Liver (tissue), 9 donors: ENCODE data around the gene RORC. TPM values are rescaled to one million over a fixed set of nuclear protein-coding genes. Genes with fewer than 3 reads are reported as not detected.
A peak's percentile ranks its signal among the peaks of the same experiment; 100 is the strongest.

Source experiments
- DNase-seq: peaks from one replicate; pipeline ENCODE4 v3.0.0-alpha.2; 2017; ENCODE audit warnings: low spot score
- H3K27ac ChIP-seq, 2 donors: one replicate each; pipeline ENCODE4 v1.7.0; 2013; ENCODE audit warnings: inconsistent platforms in 2 of 2, low read length in 2 of 2, control low read depth in 1 of 2, low read depth in 1 of 2, mild to moderate bottlenecking in 1 of 2
- H3K27me3 ChIP-seq, 4 donors: one replicate each; pipeline versions ENCODE4 v1.6.1 to v1.7.0; 2013; ENCODE audit warnings: low read length in 3 of 4, inconsistent platforms in 1 of 4, mild to moderate bottlenecking in 1 of 4, moderate library complexity in 1 of 4; ENCODE audit not compliant: control insufficient read depth in 4 of 4, insufficient read depth in 4 of 4
- H3K36me3 ChIP-seq, 4 donors: one replicate each; pipeline versions ENCODE4 v1.6.1 to v1.7.0; 2013; ENCODE audit warnings: low read length in 3 of 4, mild to moderate bottlenecking in 3 of 4, low read depth in 1 of 4, moderate library complexity in 1 of 4; ENCODE audit not compliant: control insufficient read depth in 4 of 4, insufficient read depth in 3 of 4
- H3K4me1 ChIP-seq, 4 donors: one replicate each; pipeline versions ENCODE4 v1.6.1 to v1.7.0; 2013; ENCODE audit warnings: low read length in 3 of 4, mild to moderate bottlenecking in 3 of 4, moderate library complexity in 1 of 4; ENCODE audit not compliant: control insufficient read depth in 4 of 4, insufficient read depth in 4 of 4
- H3K4me3 ChIP-seq, 3 donors: one replicate each; pipeline versions ENCODE4 v1.6.1 to v1.7.0; 2013; ENCODE audit warnings: low read length in 3 of 3, control low read depth in 1 of 3, low read depth in 1 of 3, mild to moderate bottlenecking in 1 of 3
- H3K9ac ChIP-seq, 2 donors: one replicate each; pipeline ENCODE4 v1.7.0; 2013; ENCODE audit warnings: low read length in 2 of 2, mild to moderate bottlenecking in 2 of 2, moderate library complexity in 2 of 2, control low read depth in 1 of 2, low read depth in 1 of 2
- H3K9me3 ChIP-seq, 4 donors: one replicate each; pipeline versions ENCODE4 v1.6.1 to v1.7.0; 2013; ENCODE audit warnings: low read length in 3 of 4; ENCODE audit not compliant: control insufficient read depth in 4 of 4
- EGR1 ChIP-seq, 2 donors: IDR thresholded peaks; 2 replicates each; pipeline ENCODE4 v1.6.1; 2016 to 2018; ENCODE audit warnings: antibody characterized with exemption in 2 of 2, low read depth in 2 of 2
- FOXA1 ChIP-seq: IDR thresholded peaks from 2 replicates; pipeline ENCODE4 v1.6.1; 2016; ENCODE audit warnings: antibody characterized with exemption
- FOXA2 ChIP-seq: IDR thresholded peaks from 2 replicates; pipeline ENCODE4 v1.6.1; 2016; ENCODE audit warnings: antibody characterized with exemption
- GABPA ChIP-seq, 2 donors: IDR thresholded peaks in 1 of 2; conservative IDR thresholded peaks in 1 of 2; 2 replicates each; pipeline ENCODE4 v1.6.1; 2016; ENCODE audit warnings: antibody characterized with exemption in 2 of 2, mild to moderate bottlenecking in 1 of 2, moderate library complexity in 1 of 2
- HNF4A ChIP-seq, 2 donors: conservative IDR thresholded peaks; 2 replicates each; pipeline ENCODE4 v1.6.1; 2016; ENCODE audit warnings: antibody characterized with exemption in 2 of 2, mild to moderate bottlenecking in 2 of 2
- HNF4G ChIP-seq: IDR thresholded peaks from 2 replicates; pipeline ENCODE4 v1.6.1; 2016; ENCODE audit warnings: antibody characterized with exemption
- JUND ChIP-seq, 2 donors: IDR thresholded peaks; 2 replicates each; pipeline ENCODE4 v1.6.1; 2016; ENCODE audit warnings: antibody characterized with exemption in 2 of 2
- NR2F2 ChIP-seq: IDR thresholded peaks from 2 replicates; pipeline ENCODE4 v1.6.1; 2016; ENCODE audit warnings: antibody characterized with exemption
- RAD21 ChIP-seq, 2 donors: IDR thresholded peaks; 2 replicates each; pipeline ENCODE4 v1.6.1; 2016; ENCODE audit warnings: antibody characterized with exemption in 2 of 2, mild to moderate bottlenecking in 2 of 2
- RXRA ChIP-seq, 2 donors: IDR thresholded peaks; 2 replicates each; pipeline ENCODE4 v1.6.1; 2017 to 2018; ENCODE audit warnings: antibody characterized with exemption in 2 of 2, mild to moderate bottlenecking in 1 of 2
- SP1 ChIP-seq: IDR thresholded peaks from 2 replicates; pipeline ENCODE4 v1.6.1; 2018; ENCODE audit warnings: antibody characterized with exemption, mild to moderate bottlenecking
- YY1 ChIP-seq: IDR thresholded peaks from 2 replicates; pipeline ENCODE4 v1.6.1; 2016; ENCODE audit warnings: antibody characterized with exemption, mild to moderate bottlenecking
- ZBTB33 ChIP-seq: IDR thresholded peaks from 2 replicates; pipeline ENCODE4 v1.6.1; 2016; ENCODE audit warnings: antibody characterized with exemption
- WGBS: extraction: QIAGEN DNeasy Blood & Tissue Kit; methylation state at CpG from one replicate; pipeline ENCODE4 v1.1.7; 2013; 5-methylcytosine and 5-hydroxymethylcytosine counted together
- polyA plus RNA-seq, 2 donors: library from polyadenylated mRNA; stranded (reverse) in 1 of 2; unstranded in 1 of 2; fragments of 200-250 nt in 1 of 2; fragments of >200 nt in 1 of 2; fragmentation: Nextera tagmentation in 1 of 2; extraction: Ambion mirVana in 1 of 2; gene quantifications; one replicate each; pipeline versions ENCODE4 v1.2.1 to v1.2.3, GENCODE V29; 2013 to 2015
- total RNA-seq, 2 donors: library from RNA; depleted of rRNA; stranded (reverse); fragments of >200 nt; gene quantifications; one replicate each; pipeline ENCODE4 v1.2.3, GENCODE V29; 2014
- TF ChIP-seq, protein P1 (sequence below): fragments of 150-350 bp; IDR thresholded peaks from 2 replicates; pipeline ENCODE4 v1.5.1; 2017; ENCODE audit warnings: improper control_type of control experiment, low read depth, low read length; ENCODE audit not compliant: missing input control
- TF ChIP-seq, protein P2 (sequence below): IDR thresholded peaks from 2 replicates; pipeline ENCODE4 v1.6.1; 2016; ENCODE audit warnings: antibody characterized with exemption, mild to moderate bottlenecking
- TF ChIP-seq, protein P3 (sequence below): IDR thresholded peaks from 2 replicates; pipeline ENCODE4 v1.6.1; 2016; ENCODE audit warnings: antibody characterized with exemption
- donor health status: healthy.
- donor health status: healthy.
- donor health status: healthy.
- donor health status: healthy.
- donor health status: healthy.

The RORC gene
- total and polyA plus RNA-seq, 4 donors = 2.9 to 59.2 (median 13.0) TPM

- TF ChIP-seq ZBTB33 = no peak
- TF ChIP-seq YY1 = no peak
These were observed 8.8 kb upstream of the RORC start (continued) for GRCh38 chr1:151840421-151840820.

- H3K4me1 ChIP-seq = peaks cover 27 to 50% (median 35%) of the 10 kb centered on the region in 4 donors
- WGBS = 27% methylated on average over 47 of the region's 47 CpGs
- peak within 1 kb of the TSS in 2 of 3 donors; percentile 38 to 61 for H3K4me3 ChIP-seq
- H3K27me3 ChIP-seq = no peaks in the 10 kb centered on the region
- no peaks in the 10 kb centered on the region for H3K9me3 ChIP-seq
- DNase-seq = no peak
- H3K27ac ChIP-seq = peak within 1 kb of the TSS; percentile 33 to 40
- no peak within 1 kb of the TSS for H3K9ac ChIP-seq
- no peaks in the 10 kb centered on the region for H3K36me3 ChIP-seq
- TF ChIP-seq NR2F2 = no peak
- TF ChIP-seq, protein P1, sequence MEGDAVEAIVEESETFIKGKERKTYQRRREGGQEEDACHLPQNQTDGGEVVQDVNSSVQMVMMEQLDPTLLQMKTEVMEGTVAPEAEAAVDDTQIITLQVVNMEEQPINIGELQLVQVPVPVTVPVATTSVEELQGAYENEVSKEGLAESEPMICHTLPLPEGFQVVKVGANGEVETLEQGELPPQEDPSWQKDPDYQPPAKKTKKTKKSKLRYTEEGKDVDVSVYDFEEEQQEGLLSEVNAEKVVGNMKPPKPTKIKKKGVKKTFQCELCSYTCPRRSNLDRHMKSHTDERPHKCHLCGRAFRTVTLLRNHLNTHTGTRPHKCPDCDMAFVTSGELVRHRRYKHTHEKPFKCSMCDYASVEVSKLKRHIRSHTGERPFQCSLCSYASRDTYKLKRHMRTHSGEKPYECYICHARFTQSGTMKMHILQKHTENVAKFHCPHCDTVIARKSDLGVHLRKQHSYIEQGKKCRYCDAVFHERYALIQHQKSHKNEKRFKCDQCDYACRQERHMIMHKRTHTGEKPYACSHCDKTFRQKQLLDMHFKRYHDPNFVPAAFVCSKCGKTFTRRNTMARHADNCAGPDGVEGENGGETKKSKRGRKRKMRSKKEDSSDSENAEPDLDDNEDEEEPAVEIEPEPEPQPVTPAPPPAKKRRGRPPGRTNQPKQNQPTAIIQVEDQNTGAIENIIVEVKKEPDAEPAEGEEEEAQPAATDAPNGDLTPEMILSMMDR = no peak
- no peak for TF ChIP-seq RXRA (IDR thresholded peaks at IDR 0.05)
These were observed 8.1 kb upstream of the RORC start, which contains the start of gene C2CD4D for GRCh38 chr1:151839457-151840403. Gene C2CD4D (minus strand): TSS chr1:151839820. CDS start chr1:151838989, 831 bp downstream.

DNA sequence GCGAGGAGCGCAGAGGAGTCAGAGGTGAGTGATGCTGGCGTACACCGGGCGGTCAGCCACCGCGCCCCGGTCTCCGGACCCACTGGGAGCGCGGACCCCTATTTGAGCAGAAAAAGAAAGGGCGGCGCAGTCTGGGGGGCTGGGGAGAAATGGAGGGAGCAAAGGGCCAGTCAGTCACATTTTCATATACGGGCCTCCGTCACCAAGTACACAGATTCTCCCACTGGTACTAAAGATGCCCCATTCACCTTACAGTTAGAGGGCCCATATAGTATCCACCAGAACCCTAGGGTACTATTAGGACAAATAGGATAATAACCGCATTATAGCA lies 7.4 kb upstream of the RORC start:
- no peak for DNase-seq
- 31% methylated on average over 16 of the region's 16 CpGs for WGBS
- no peak overlapping the region for H3K27ac ChIP-seq
- no peaks in the 10 kb centered on the region for H3K36me3 ChIP-seq
- H3K27me3 ChIP-seq = no peaks in the 10 kb centered on the region
- peaks cover 30 to 57% (median 42%) of the 10 kb centered on the region in 4 donors for H3K4me1 ChIP-seq
- no peaks in the 10 kb centered on the region for H3K9me3 ChIP-seq
- no peak overlapping the region for H3K9ac ChIP-seq
- H3K4me3 ChIP-seq = peak overlapping the region in 2 of 3 donors; percentile 38 to 61
- no peak for TF ChIP-seq ZBTB33
- no peak for TF ChIP-seq HNF4A (conservative IDR thresholded peaks at IDR 0.05)
- no peak for TF ChIP-seq EGR1 (IDR thresholded peaks at IDR 0.05; ENCODE audit: low read depth in 2 of 2)
- TF ChIP-seq NR2F2 = no peak
- no peak for TF ChIP-seq JUND (IDR thresholded peaks at IDR 0.05)
- TF ChIP-seq HNF4G = no peak
- no peak for TF ChIP-seq SP1
- TF ChIP-seq RAD21 (IDR thresholded peaks at IDR 0.05) = no peak
- TF ChIP-seq FOXA1 = no peak
- TF ChIP-seq, protein P2, sequence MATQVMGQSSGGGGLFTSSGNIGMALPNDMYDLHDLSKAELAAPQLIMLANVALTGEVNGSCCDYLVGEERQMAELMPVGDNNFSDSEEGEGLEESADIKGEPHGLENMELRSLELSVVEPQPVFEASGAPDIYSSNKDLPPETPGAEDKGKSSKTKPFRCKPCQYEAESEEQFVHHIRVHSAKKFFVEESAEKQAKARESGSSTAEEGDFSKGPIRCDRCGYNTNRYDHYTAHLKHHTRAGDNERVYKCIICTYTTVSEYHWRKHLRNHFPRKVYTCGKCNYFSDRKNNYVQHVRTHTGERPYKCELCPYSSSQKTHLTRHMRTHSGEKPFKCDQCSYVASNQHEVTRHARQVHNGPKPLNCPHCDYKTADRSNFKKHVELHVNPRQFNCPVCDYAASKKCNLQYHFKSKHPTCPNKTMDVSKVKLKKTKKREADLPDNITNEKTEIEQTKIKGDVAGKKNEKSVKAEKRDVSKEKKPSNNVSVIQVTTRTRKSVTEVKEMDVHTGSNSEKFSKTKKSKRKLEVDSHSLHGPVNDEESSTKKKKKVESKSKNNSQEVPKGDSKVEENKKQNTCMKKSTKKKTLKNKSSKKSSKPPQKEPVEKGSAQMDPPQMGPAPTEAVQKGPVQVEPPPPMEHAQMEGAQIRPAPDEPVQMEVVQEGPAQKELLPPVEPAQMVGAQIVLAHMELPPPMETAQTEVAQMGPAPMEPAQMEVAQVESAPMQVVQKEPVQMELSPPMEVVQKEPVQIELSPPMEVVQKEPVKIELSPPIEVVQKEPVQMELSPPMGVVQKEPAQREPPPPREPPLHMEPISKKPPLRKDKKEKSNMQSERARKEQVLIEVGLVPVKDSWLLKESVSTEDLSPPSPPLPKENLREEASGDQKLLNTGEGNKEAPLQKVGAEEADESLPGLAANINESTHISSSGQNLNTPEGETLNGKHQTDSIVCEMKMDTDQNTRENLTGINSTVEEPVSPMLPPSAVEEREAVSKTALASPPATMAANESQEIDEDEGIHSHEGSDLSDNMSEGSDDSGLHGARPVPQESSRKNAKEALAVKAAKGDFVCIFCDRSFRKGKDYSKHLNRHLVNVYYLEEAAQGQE = no peak
- no peak for TF ChIP-seq GABPA (IDR thresholded peaks at IDR 0.05 in 1 of 2, conservative IDR thresholded peaks at IDR 0.05 in 1 of 2)
- TF ChIP-seq, protein P1 = no peak
- no peak for TF ChIP-seq FOXA2
- TF ChIP-seq, protein P3, sequence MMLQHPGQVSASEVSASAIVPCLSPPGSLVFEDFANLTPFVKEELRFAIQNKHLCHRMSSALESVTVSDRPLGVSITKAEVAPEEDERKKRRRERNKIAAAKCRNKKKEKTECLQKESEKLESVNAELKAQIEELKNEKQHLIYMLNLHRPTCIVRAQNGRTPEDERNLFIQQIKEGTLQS = no peak
